GM18507 (cell line): ENCODE data around the gene SPIRE1.

Source experiments
- DNase-seq: peaks from one replicate; pipeline ENCODE4 v3.0.0; 2011; ENCODE audit warnings: low read depth; ENCODE audit not compliant: insufficient read length; ENCODE audit errors: extremely low spot score
- FAIRE-seq: peaks from 2 replicates; lab custom pipeline; 2011; peaks lifted over from hg19 to GRCh38; lab: Jason Lieb, UNC

The SPIRE1 gene

DNA sequence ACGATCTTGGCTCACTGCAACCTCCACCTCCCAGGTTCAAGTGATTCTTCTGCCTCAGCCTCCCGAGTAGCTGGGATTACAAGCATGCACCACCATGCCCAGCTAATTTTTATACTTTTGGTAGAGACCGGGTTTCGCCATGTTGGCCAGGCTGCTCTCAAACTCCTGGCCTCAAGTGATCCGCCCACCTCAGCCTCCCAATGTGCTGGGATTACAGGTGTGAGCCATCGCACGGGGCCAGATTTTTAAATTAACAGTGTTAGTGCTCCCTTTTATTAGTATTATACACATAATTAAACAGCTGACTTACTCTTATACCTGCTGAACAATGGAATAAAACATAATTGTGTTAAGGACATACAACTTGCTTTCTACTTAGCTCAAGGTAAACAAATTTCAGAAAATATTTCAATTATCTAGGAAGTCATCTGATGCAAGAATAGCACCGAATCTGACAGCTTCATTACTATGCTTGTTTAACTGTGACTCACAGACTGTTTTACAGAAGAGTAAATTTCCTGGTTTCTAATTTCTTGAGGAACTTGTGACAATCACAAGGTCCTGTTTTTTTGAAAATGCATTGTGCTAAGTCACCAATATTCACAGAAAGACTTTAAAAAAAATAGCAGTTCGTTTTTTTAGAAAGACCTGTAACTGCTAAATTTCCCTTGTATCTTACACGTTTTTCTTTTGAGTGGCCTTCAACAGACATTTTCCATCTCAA, 51.2 kb downstream of the SPIRE1 start:
- FAIRE-seq = no peak
- no peak for DNase-seq

DNA sequence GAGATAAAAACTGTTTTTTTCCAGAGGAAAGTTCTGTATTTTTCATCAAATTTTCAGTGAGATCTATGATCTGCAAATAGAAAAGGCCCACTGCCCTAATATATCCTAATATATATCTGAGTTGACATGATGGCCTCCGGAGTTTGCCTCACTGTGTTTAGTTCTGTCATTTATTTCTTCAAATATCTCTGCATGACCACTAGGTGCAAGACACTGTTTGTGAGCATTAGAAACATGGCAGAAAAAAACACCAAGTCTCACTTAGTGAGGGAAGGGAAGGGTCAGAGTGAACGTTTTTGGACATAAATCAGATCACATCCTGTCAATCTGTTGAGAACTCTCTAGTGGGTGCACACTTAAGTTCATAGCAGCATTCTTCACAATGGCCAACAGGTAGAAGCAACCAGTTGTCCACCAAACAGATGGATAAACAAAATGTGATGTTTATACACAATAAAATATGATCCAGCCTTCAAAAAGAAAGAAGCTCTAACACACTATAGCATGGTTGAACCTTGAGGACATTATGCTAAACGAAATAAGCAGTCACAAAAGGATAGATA, 53.4 kb downstream of the SPIRE1 start:
- FAIRE-seq = no peak
- no peak for DNase-seq

DNA sequence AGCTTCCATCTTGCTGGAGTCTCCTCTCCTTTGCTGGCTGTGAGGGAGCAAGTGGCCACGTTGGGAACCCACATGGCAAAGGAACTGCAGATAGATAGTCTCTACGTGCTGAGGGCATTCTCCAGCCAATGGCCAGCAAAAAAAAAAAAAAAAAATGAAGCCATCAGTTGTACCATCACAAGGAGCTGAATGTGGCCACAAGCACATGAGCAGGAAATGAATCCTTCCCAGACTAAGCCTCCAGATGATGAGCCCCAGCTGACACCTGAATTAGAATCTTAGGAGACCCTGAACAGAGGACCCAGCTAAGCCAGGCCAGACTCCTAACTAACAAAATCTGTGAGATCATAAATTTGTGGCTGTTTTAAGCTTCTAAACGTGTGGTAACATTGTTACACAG, 57.9 kb downstream of the SPIRE1 start:
- no peak for FAIRE-seq
- DNase-seq = no peak

GRCh38 chr18:12599543-12599942, 58.4 kb downstream of the SPIRE1 start:
- DNase-seq (no peak), FAIRE-seq (no peak)

DNA sequence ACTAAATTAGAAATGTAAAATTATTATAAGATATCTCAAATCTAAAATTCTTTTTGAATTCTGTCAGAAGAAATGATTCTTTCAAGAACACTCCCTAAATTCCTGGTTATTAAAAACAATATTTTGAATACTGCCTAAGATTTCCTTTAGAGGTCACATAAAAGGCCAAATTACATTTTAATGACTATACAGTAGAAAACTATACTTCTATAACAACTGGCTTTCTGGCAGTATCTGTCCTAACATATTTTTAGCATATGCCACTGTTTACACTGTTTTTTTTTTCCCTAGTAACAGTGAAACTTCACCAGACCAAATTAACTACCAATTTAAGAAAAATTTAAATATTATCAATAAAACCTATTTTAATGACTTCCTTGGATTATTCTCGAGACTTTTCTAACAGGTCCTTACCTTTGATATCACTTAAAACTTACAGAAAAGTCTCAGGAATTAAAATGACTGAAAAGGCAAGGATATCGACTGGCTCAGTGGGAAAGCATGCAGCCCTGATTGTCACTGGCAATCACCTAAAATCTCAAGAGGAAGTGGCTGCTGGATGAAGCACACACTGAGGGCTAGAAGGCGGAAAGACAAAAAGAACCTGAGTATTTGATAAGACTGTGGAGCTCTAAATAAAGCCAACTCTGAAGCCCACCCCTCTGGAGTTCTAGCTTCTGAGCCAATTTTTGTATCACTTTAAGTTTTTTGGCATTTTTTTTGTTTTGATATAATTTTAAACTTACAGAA, 59.6 kb downstream of the SPIRE1 start:
- no peak for FAIRE-seq
- no peak for DNase-seq

GRCh38 chr18:12597760-12598159, 60.1 kb downstream of the SPIRE1 start:
- no peak for DNase-seq
- no peak for FAIRE-seq

- no peak for DNase-seq
- no peak for FAIRE-seq
Measured at GRCh38 chr18:12595571-12596255, 62.2 kb downstream of the SPIRE1 start.

DNA sequence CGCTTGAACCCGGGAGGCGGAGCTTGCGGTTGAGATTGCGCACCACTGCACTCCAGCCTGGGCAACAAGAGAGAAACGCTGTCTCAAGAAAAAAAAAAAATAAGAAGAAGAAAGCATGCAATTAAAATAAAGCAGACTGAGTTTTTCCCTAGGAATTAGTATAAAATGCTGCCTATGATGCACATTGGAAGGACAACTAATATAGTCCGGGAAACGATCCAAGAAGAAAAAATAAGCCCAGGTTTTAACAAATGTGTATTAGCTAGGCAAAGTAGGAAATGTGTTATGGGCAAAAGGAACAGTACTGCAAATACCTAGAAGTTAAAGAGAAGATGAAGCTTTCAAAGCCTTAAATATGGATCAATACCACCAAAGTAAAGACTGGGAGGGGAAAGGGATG, 64.0 kb downstream of the SPIRE1 start:
- FAIRE-seq (no peak), DNase-seq (no peak)

- DNase-seq = no peak
- FAIRE-seq = no peak
Measured at GRCh38 chr18:12592597-12593127, 65.2 kb downstream of the SPIRE1 start.

GRCh38 chr18:12589448-12589847, 68.5 kb downstream of the SPIRE1 start:
- DNase-seq = no peak
- FAIRE-seq = no peak

- FAIRE-seq (no peak), DNase-seq (no peak)
Measured at GRCh38 chr18:12586956-12587355, 71.0 kb downstream of the SPIRE1 start.

GRCh38 chr18:12585218-12585617, 72.7 kb downstream of the SPIRE1 start:
- no peak for FAIRE-seq
- DNase-seq = no peak

- DNase-seq (no peak), FAIRE-seq (no peak)
Measured at GRCh38 chr18:12580630-12581342, 77.1 kb downstream of the SPIRE1 start.

DNA sequence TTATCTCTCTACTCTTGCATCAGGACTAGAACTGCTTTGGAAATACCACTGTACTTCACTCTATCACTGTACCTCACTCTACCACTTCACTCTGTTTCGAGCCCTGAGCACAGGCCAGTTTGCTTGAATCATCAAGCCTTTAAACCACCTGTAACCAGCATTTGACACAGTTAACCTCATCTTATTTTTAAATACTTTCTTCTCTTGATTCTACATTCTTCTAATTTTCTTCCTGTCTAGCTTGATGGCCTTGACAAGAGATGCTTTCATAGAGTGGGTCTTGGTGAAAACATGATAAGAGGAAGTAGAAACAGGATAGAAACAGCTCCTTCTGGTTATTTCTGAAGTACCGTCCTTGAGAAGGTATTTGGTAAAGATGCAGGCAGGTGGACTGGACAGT, 78.1 kb downstream of the SPIRE1 start:
- no peak for DNase-seq
- no peak for FAIRE-seq

- DNase-seq (no peak), FAIRE-seq (no peak)
Measured at GRCh38 chr18:12577848-12578247, 80.1 kb downstream of the SPIRE1 start.

DNA sequence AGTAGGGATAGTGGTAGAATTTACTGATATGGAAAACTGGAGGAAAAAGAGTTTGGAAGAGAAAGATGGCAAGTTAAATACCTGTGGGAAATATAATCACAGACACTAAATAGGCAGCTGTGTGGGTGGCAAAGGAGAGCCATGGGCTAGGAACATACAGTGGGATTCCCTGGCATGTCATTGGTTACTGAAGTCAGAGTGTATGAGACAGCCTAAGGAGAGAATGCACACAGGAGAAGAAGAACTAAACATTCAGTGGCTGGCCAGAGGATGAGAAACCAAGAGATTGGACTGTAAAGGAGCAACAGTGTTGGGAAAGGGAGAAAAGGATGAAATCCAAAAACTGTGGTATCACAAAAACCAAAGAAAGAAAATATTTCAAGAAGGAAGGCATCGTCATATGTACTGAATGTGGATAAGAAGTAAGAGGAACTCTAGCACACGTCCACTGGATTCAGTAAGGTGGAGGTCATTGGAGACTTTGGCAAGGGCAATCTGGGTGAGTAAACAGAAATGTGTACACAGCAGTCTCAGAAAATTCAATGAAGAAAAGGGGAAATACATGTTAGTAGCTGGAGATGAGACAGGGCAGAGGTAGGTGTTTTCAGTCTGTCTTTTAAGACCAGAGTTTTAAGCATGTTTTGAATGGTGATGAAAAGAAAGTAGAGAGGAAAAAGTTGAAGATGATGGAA, 83.3 kb downstream of the SPIRE1 start:
- no peak for FAIRE-seq
- no peak for DNase-seq

DNA sequence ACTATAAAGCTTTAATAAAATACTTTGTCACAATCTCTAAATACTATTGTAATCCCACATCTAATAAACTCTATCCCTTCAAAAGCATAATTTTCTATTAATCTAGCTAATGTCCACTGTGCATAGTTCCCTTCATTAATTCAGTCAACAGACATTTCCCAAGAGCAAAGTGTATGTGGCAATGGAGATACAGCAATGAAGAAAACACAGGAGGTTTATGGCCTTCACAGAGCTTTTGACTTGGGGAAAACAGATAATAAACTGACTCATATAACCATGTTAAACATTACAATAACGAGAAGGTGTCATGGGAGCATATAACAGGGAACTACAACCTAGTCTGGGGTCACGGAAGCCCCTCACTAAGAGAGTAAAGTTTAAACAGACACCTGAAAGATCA, 86.3 kb downstream of the SPIRE1 start:
- no peak for DNase-seq
- no peak for FAIRE-seq

- FAIRE-seq = no peak
Measured at GRCh38 chr18:12569791-12570190, 88.1 kb downstream of the SPIRE1 start.

DNA sequence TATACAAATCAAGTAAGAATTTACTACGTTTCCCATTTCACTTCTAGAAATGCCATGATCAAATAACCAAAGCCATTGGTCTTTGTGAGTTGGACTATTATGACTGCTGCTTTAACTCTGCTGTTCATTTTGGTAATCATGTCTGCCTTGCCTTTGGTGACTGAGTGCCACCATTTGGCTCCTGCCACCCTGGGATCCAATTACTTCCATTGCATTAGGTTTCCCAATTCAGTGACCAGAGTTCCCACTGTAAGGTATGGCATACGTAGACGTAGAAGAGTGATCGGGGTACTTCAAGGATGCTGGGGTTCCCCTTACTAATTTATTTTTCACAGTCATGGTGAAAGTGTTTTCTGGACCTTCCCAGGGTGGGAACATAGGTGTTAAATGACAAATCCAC, 90.1 kb downstream of the SPIRE1 start:
- DNase-seq (no peak), FAIRE-seq (no peak)

More at GRCh38 chr18:12569791-12570190, 88.1 kb downstream of the SPIRE1 start:
- DNase-seq = no peak
